Measurements from ENCODE around the gene SCFD2. TPM values are rescaled to one million over a fixed set of nuclear protein-coding genes. Genes with fewer than 3 reads are reported as not detected.

Gene SCFD2
- total and polyA plus RNA-seq, 4 donors, result 4.3 to 28.8 (median 7.4) TPM

- H3K4me1 ChIP-seq (ENCODE audit: control insufficient read depth in 4 of 4, insufficient read depth in 4 of 4, low read length in 3 of 4), result no peaks in the 10 kb centered on the region
- H3K36me3 ChIP-seq (ENCODE audit: control insufficient read depth in 4 of 4, insufficient read depth in 3 of 4, low read depth in 1 of 4, low read length in 3 of 4), result peaks cover 0 to 3% (median 0%) of the 10 kb centered on the region in 4 donors
- TF ChIP-seq TAF1 (conservative IDR thresholded peaks at IDR 0.05), result no peak
- no peak for TF ChIP-seq HNF4A (conservative IDR thresholded peaks at IDR 0.05)
- TF ChIP-seq CTCF (IDR thresholded peaks at IDR 0.05; ENCODE audit: low read depth, low read length, missing input control), result no peak
- no peak for TF ChIP-seq FOXA1 (IDR thresholded peaks at IDR 0.05)
- no peak for TF ChIP-seq GABPA (IDR thresholded peaks at IDR 0.05 in 1 of 2, conservative IDR thresholded peaks at IDR 0.05 in 1 of 2)
- no peak for TF ChIP-seq RXRA (IDR thresholded peaks at IDR 0.05)
- TF ChIP-seq MAX (IDR thresholded peaks at IDR 0.05), result no peak
- TF ChIP-seq ZBTB33 (IDR thresholded peaks at IDR 0.05), result no peak
- TF ChIP-seq EGR1 (IDR thresholded peaks at IDR 0.05; ENCODE audit: low read depth in 2 of 2), result no peak
- TF ChIP-seq SP1 (IDR thresholded peaks at IDR 0.05), result no peak
- no peak for TF ChIP-seq FOXA2 (IDR thresholded peaks at IDR 0.05)
- TF ChIP-seq YY1 (IDR thresholded peaks at IDR 0.05), result no peak
- TF ChIP-seq JUND (IDR thresholded peaks at IDR 0.05), result no peak
- TF ChIP-seq RAD21 (IDR thresholded peaks at IDR 0.05), result no peak
- no peak for TF ChIP-seq REST (IDR thresholded peaks at IDR 0.05)
- TF ChIP-seq HNF4G (IDR thresholded peaks at IDR 0.05), result no peak
- TF ChIP-seq NR2F2 (IDR thresholded peaks at IDR 0.05), result no peak
- no peak for TF ChIP-seq ATF3 (IDR thresholded peaks at IDR 0.05)
- no peak overlapping the region for H3K27ac ChIP-seq (ENCODE audit: low read depth in 1 of 2, low read length in 2 of 2)
- WGBS, result 73% methylated on average over 3 of the region's 3 CpGs
- no peak overlapping the region for H3K9ac ChIP-seq (ENCODE audit: low read depth in 1 of 2, low read length in 2 of 2)
- no peak overlapping the region for H3K4me3 ChIP-seq (ENCODE audit: low read depth in 1 of 3, low read length in 3 of 3)
- no peaks in the 10 kb centered on the region for H3K9me3 ChIP-seq (ENCODE audit: control insufficient read depth in 4 of 4, low read length in 3 of 4)
- no peak for DNase-seq (ENCODE audit: low spot score)
- no peaks in the 10 kb centered on the region for H3K27me3 ChIP-seq (ENCODE audit: control insufficient read depth in 4 of 4, insufficient read depth in 4 of 4, low read length in 3 of 4)
These were observed 92.1 kb downstream of the SCFD2 start for GRCh38 chr4:53273726-53274125.
